ENCODE data around the gene ADAMTS4. TPM values are rescaled to one million over a fixed set of nuclear protein-coding genes. Genes with fewer than 3 reads are reported as not detected.
A peak's percentile ranks its signal among the peaks of the same experiment; 100 is the strongest.

Gene ADAMTS4
- total RNA-seq, 2 experiments from 2014 or later = 0.83 to 1.2 TPM

- ChIA-PET POLR2A (interaction anchor here (0.9 to 3.3 kb wide), 10 partner anchors 9 to 115 kb away, joined by 4 to 69 read pairs (median 10); partner anchors contain the start of genes NDUFS2, NIT1, PFDN2 and PPOX), CTCF (interaction anchor here (0.8 to 2.3 kb wide), 4 partner anchors 10 to 115 kb away, joined by 3 to 30 read pairs (median 10); partner anchors contain the start of genes PPOX and TOMM40L)
- Mint-ChIP-seq H3K9me3 (no peaks in the 10 kb centered on the region), H3K27ac (peak overlapping the region; percentile 96), H3K27me3 (no peaks in the 10 kb centered on the region), H3K4me1 (peaks cover 67% of the 10 kb centered on the region), H3K4me3 (peak overlapping the region; percentile 97), H3K36me3 (ENCODE audit: low read depth) (peaks cover 61% of the 10 kb centered on the region)
- no peak for DNase-seq
Observed at GRCh38 chr1:161175771-161176453, 22.9 kb downstream of the ADAMTS4 start.

- H3K9me3 Mint-ChIP-seq = no peaks in the 10 kb centered on the region
- POLR2A ChIA-PET = interaction anchor here (3.0 to 3.3 kb wide), 2 partner anchors 8 to 27 kb away, joined by 31 to 69 read pairs; partner anchors contain the start of genes NDUFS2 and PPOX
- H3K4me3 Mint-ChIP-seq = no peak overlapping the region
- H3K27me3 Mint-ChIP-seq = no peaks in the 10 kb centered on the region
- DNase-seq = no peak
- peaks cover 64% of the 10 kb centered on the region for H3K36me3 Mint-ChIP-seq (ENCODE audit: low read depth)
- peaks cover 59% of the 10 kb centered on the region for H3K4me1 Mint-ChIP-seq
- CTCF ChIA-PET = no interaction called here
- no peak overlapping the region for H3K27ac Mint-ChIP-seq
Observed at GRCh38 chr1:161174911-161175310, 23.9 kb downstream of the ADAMTS4 start.

GRCh38 chr1:161173711-161174110 lies 25.1 kb downstream of the ADAMTS4 start:
- Mint-ChIP-seq H3K4me1 (peaks cover 53% of the 10 kb centered on the region), H3K27me3 (no peaks in the 10 kb centered on the region), H3K27ac (no peak overlapping the region), H3K9me3 (no peaks in the 10 kb centered on the region), H3K36me3 (ENCODE audit: low read depth) (peaks cover 70% of the 10 kb centered on the region), H3K4me3 (no peak overlapping the region)
- no peak for DNase-seq
- POLR2A ChIA-PET = interaction anchor here (3.3 kb wide), 1 partner anchor 8 kb away, joined by 16 read pairs; no protein-coding TSS in a partner anchor
- CTCF ChIA-PET = interaction anchor here (0.6 kb wide), 1 partner anchor 118 kb away, joined by 3 read pairs; no protein-coding TSS in a partner anchor

- POLR2A ChIA-PET = interaction anchor here (3.3 kb wide), 1 partner anchor 9 kb away, joined by 16 read pairs; no protein-coding TSS in a partner anchor
- peak overlapping the region; percentile 29 for H3K27ac Mint-ChIP-seq
- DNase-seq = no peak
- H3K27me3 Mint-ChIP-seq = no peaks in the 10 kb centered on the region
- H3K4me1 Mint-ChIP-seq = peaks cover 53% of the 10 kb centered on the region
- H3K9me3 Mint-ChIP-seq = no peaks in the 10 kb centered on the region
- peaks cover 70% of the 10 kb centered on the region for H3K36me3 Mint-ChIP-seq (ENCODE audit: low read depth)
- CTCF ChIA-PET = no interaction called here
- H3K4me3 Mint-ChIP-seq = no peak overlapping the region
Observed at GRCh38 chr1:161172776-161173376, 26.0 kb downstream of the ADAMTS4 start.

- no peak for DNase-seq
- Mint-ChIP-seq H3K36me3 (ENCODE audit: low read depth) (peaks cover 70% of the 10 kb centered on the region), H3K4me1 (peaks cover 51% of the 10 kb centered on the region), H3K27me3 (no peaks in the 10 kb centered on the region), H3K9me3 (no peaks in the 10 kb centered on the region), H3K27ac (peak overlapping the region; percentile 29), H3K4me3 (no peak overlapping the region)
- POLR2A ChIA-PET = interaction anchor here (3.3 kb wide), 1 partner anchor 9 kb away, joined by 16 read pairs; no protein-coding TSS in a partner anchor
- CTCF ChIA-PET = no interaction called here
Observed at GRCh38 chr1:161172349-161172748, 26.5 kb downstream of the ADAMTS4 start.

GRCh38 chr1:161171696-161172095 lies 27.2 kb downstream of the ADAMTS4 start:
- ChIA-PET CTCF (interaction anchor here (0.9 to 1.5 kb wide), 3 partner anchors 20 to 211 kb away, joined by 4 read pairs; partner anchors contain the start of gene TOMM40L), POLR2A (interaction anchor here (1.4 to 3.3 kb wide), 2 partner anchors 10 to 14 kb away, joined by 4 to 16 read pairs; no protein-coding TSS in a partner anchor)
- peaks cover 64% of the 10 kb centered on the region for H3K36me3 Mint-ChIP-seq (ENCODE audit: low read depth)
- H3K4me3 Mint-ChIP-seq = no peak overlapping the region
- no peak overlapping the region for H3K27ac Mint-ChIP-seq
- no peaks in the 10 kb centered on the region for H3K9me3 Mint-ChIP-seq
- H3K27me3 Mint-ChIP-seq = no peaks in the 10 kb centered on the region
- peaks cover 52% of the 10 kb centered on the region for H3K4me1 Mint-ChIP-seq
- DNase-seq = no peak

GRCh38 chr1:161171191-161171590 lies 27.7 kb downstream of the ADAMTS4 start:
- no peak overlapping the region for H3K27ac Mint-ChIP-seq
- peaks cover 60% of the 10 kb centered on the region for H3K36me3 Mint-ChIP-seq (ENCODE audit: low read depth)
- no peak for DNase-seq
- no peaks in the 10 kb centered on the region for H3K9me3 Mint-ChIP-seq
- H3K4me3 Mint-ChIP-seq = no peak overlapping the region
- no peaks in the 10 kb centered on the region for H3K27me3 Mint-ChIP-seq
- ChIA-PET CTCF (interaction anchor here (0.9 to 1.5 kb wide), 3 partner anchors 20 to 211 kb away, joined by 4 read pairs; partner anchors contain the start of gene TOMM40L), POLR2A (interaction anchor here (1.4 to 3.3 kb wide), 2 partner anchors 10 to 14 kb away, joined by 4 to 16 read pairs; no protein-coding TSS in a partner anchor)
- peaks cover 47% of the 10 kb centered on the region for H3K4me1 Mint-ChIP-seq

- no peak for DNase-seq
- Mint-ChIP-seq H3K36me3 (ENCODE audit: low read depth) (peaks cover 48% of the 10 kb centered on the region), H3K4me1 (peaks cover 40% of the 10 kb centered on the region), H3K27ac (no peak overlapping the region), H3K4me3 (no peak overlapping the region), H3K27me3 (no peaks in the 10 kb centered on the region), H3K9me3 (no peaks in the 10 kb centered on the region)
- CTCF ChIA-PET = interaction anchor here (1.4 kb wide), 1 partner anchor 57 kb away, joined by 6 read pairs; the partner anchor contains the start of gene TOMM40L
- POLR2A ChIA-PET = interaction anchor here (4.5 to 5.0 kb wide), 3 partner anchors 7 to 34 kb away, joined by 52 to 69 read pairs (median 63); partner anchors contain the start of genes B4GALT3, NDUFS2 and UFC1
Observed at GRCh38 chr1:161168906-161169305, 29.9 kb downstream of the ADAMTS4 start.

GRCh38 chr1:161166669-161167548 lies 31.9 kb downstream of the ADAMTS4 start:
- H3K4me1 Mint-ChIP-seq = peaks cover 43% of the 10 kb centered on the region
- H3K27ac Mint-ChIP-seq = peak overlapping the region; percentile 94
- CTCF ChIA-PET = interaction anchor here (0.7 to 4.4 kb wide), 30 partner anchors 9 to 222 kb away, joined by 3 to 69 read pairs (median 8); partner anchors contain the start of genes APOA2, B4GALT3, DEDD and NDUFS2
- H3K4me3 Mint-ChIP-seq = peak overlapping the region; percentile 88
- H3K9me3 Mint-ChIP-seq = no peaks in the 10 kb centered on the region
- H3K36me3 Mint-ChIP-seq (ENCODE audit: low read depth) = peaks cover 45% of the 10 kb centered on the region
- no peaks in the 10 kb centered on the region for H3K27me3 Mint-ChIP-seq
- POLR2A ChIA-PET = interaction anchor here (0.6 to 5.0 kb wide), 14 partner anchors 9 to 222 kb away, joined by 3 to 69 read pairs (median 12); partner anchors contain the start of genes ARHGAP30, B4GALT3, NDUFS2 and NIT1
- DNase-seq = no peak

GRCh38 chr1:161165742-161166668 lies 32.8 kb downstream of the ADAMTS4 start, which contains the start of gene PPOX:
TSS of gene PPOX (plus strand) at chr1:161166426. CDS start at chr1:161166848, 422 bp downstream.
- Mint-ChIP-seq H3K27ac (peak within 1 kb of the TSS; percentile 94), H3K9me3 (no peaks in the 10 kb centered on the region), H3K27me3 (no peaks in the 10 kb centered on the region), H3K4me3 (peak within 1 kb of the TSS; percentile 88), H3K4me1 (peaks cover 49% of the 10 kb centered on the region), H3K36me3 (ENCODE audit: low read depth) (peaks cover 43% of the 10 kb centered on the region)
- ChIA-PET POLR2A (interaction anchor here (0.7 to 5.0 kb wide), 22 partner anchors 9 to 225 kb away, joined by 3 to 69 read pairs (median 7); partner anchors contain the start of genes ARHGAP30, B4GALT3, DEDD and KLHDC9), CTCF (interaction anchor here (0.6 to 4.4 kb wide), 41 partner anchors 9 to 373 kb away, joined by 3 to 69 read pairs (median 5); partner anchors contain the start of genes ADAMTS4, APOA2, B4GALT3 and DEDD)
- DNase-seq = peak; percentile 96

Data from activated CD4-positive, alpha-beta memory T cell treated with anti-CD3 and anti-CD28 coated beads, Interleukin-2, amount 10 ng/mL, durations not matched to agents 7 days and 5 days (primary cell).